PFSK-1 (cell line): ENCODE results near the gene TMEM232.

ENCODE experiments used
- POLR2AphosphoS5 ChIP-seq: IDR thresholded peaks from 2 replicates; pipeline ENCODE4 v1.6.1; 2012; ENCODE audit warnings: low read depth, mild to moderate bottlenecking, control low read depth, low read length, moderate library complexity
- REST ChIP-seq, 2 experiments: IDR thresholded peaks; 2 replicates each; pipeline versions ENCODE4 v1.6.1 to v1.8.0; 2011 to 2012; ENCODE audit warnings: low read depth in 2 of 2, low read length in 2 of 2, control low read depth in 1 of 2, inconsistent platforms in 1 of 2, mild to moderate bottlenecking in 1 of 2, moderate library complexity in 1 of 2; ENCODE audit not compliant: insufficient read depth in 1 of 2
- SIN3A ChIP-seq: IDR thresholded peaks from 2 replicates; pipeline ENCODE4 v1.6.1; 2012; ENCODE audit warnings: mild to moderate bottlenecking, low read length, moderate library complexity, borderline replicate concordance; ENCODE audit not compliant: insufficient read depth
- TAF1 ChIP-seq: IDR thresholded peaks from 2 replicates; pipeline ENCODE4 v1.6.1; 2012; ENCODE audit warnings: low read length, control low read depth, borderline replicate concordance; ENCODE audit not compliant: insufficient read depth

- no peak for TF ChIP-seq TAF1
- no peak for TF ChIP-seq POLR2AphosphoS5
- no peak for TF ChIP-seq SIN3A
- no peak for TF ChIP-seq REST (IDR thresholded peaks at IDR 0.05; ENCODE audit: insufficient read depth in 1 of 2, low read depth in 2 of 2, low read length in 2 of 2)
Observed at GRCh38 chr5:110506378-110506777, 220.1 kb downstream of the TMEM232 start.
